Renal cortical epithelial cell (primary cell): ENCODE results near the gene AOPEP. TPM values are rescaled to one million over a fixed set of nuclear protein-coding genes. Genes with fewer than 3 reads are reported as not detected.
"Not testable (repeated sequence)": the region's sequence is repeated elsewhere in the genome, so short reads cannot be mapped to it uniquely, and the experiment has no call there.

Experiments used
- DNase-seq: peaks from one replicate; pipeline ENCODE4 v3.0.0-alpha.2; 2011; ENCODE audit warnings: low read depth
- total RNA-seq: library from RNA; depleted of rRNA; stranded (reverse); fragments of >200 nt; gene quantifications from 2 replicates; pipeline ENCODE4 v1.2.3, GENCODE V29; 2014

AOPEP gene
- total RNA-seq, 1 donor from 2014 or later: 133 TPM

GRCh38 chr9:94817291-94818177, 91.0 kb downstream of the AOPEP start:
- no peak for DNase-seq

DNA sequence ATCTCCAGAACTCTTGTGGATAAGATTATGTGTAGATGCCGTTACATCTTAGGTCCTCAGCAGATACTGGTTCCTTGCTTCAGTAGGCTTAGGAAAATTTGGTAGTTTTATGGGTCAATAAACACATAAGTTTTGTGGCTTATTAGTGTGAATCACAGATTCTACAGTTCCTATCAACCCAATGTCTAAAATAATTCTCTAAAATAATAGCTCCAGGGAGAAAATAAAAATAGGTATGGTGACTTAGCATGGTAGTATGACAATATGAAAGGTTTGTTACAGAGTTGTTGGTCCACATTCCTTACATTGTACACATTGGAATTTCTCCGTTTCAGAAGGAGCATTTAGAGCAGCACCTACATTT, 91.7 kb downstream of the AOPEP start:
- DNase-seq: peak; percentile 59

DNA sequence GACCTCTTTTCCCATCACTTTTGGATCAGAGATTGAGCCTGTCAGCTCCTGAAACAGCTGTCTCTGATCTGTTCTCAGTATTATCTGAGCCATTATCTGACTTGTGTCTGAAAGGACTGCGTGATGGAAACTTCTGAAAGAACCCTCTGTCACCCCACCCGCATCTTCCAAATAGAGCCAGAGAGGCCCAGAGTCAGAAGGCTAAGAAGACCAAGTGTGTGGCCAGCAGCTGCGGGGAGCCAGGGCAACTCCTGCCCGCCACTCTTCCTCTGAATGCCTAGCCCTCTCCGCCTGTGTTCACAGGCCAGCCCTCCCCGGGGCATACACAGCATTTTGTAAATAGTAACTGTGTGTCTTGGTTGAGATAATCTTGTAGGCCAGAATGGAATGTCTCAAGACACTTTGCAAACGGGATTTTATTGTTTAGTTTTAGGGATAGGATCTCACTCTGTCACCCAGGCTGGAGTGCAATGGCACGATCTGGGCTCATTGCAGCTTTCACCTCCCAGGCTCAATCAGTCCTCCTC, 92.7 kb downstream of the AOPEP start:
- no peak for DNase-seq

- no peak for DNase-seq
These were observed 94.8 kb downstream of the AOPEP start for GRCh38 chr9:94821098-94821887.

DNA sequence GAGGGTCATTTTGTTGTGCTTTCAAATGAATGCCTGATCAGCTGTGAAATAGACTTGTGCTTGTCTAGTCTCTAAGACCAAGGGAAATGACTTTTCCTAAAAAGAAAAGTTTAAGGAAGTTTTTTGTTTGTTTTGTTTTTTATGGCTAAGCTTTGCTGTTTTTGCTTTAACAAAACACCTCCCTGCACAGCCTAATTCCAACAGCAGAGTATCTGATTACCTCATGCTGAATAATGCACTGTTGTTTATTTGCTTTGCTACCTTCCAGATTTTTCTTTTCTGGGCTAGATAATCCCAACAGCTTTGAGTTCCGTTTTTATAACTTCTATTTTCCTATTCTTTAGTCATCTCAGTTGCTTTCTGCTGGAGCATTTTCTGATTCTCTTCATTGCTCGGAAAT, 95.8 kb downstream of the AOPEP start:
- DNase-seq: no peak

DNA sequence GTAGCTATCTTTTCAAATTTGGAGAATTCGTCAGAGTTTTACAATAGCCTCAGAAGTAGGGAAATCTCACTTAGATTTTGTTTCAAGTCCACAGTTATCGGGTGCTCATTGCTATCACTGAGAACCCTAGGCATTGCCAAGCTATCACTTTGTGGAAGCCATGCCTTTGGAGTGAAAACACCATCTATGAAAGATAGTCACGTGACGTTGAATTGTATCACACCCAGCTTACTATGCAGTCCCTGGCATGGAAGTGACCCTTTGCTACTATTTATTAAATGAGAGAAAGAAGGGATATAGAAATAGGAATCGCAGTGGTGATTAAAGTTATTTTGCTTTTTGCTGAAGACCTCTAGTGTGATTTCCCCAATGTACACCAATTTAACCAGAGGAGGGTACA, 97.2 kb downstream of the AOPEP start:
- DNase-seq: no peak

DNA sequence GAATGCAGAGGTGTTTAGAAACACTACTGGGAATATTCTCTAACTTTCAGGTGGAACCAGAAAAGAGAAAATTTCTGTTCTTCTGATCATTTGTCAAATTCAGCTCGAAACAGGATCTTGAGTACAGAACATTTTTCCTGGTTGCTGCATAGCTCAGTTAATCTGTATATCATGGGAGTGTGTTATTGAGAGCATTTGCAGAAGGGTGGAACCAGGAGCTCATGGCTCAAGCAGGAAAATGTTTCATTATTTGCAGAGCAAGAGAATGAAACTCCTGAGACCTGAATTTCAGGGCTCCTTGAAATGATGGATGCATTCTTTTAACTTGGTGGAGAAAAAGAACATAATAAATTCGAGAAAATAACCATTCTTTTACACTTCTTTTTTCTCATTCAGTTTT, 97.9 kb downstream of the AOPEP start:
- DNase-seq: no peak

DNA sequence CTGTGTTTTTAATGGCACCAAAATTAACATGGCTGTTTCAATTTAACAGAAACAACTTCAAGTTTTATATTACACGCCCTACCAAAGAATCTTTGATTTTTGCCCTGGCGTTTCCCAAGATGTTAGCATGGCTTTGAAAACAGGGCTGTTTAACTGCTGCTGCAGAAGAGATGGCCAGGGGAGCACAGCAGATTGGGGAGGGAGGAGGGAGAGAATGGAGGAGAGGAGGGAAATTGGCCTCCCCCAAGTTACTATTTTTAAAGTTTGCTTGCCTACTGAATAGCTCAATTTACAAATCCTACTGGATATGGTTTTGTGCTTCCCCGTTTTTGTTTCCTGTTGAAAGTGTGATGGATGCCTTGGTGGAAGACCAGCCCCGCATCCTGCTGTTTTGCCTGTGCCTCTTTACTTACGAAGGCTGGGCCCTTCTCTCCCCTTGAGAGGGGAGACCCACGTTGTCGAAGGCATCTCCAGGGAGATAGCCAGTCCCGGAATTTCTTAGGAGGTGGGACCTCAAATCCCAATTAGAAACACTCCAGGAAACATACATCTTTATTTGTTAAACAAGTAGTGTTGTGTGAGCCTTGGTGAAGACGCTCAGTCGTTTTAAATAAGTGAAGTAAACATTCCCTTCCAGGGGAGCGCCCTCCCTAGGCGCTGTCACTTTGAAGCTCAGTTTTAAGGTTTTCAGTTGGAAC, 98.6 kb downstream of the AOPEP start:
- no peak for DNase-seq

GRCh38 chr9:94825611-94825958, 99.1 kb downstream of the AOPEP start:
- no peak for DNase-seq

- DNase-seq: no peak
These were observed 99.5 kb downstream of the AOPEP start for GRCh38 chr9:94826044-94826443.

DNA sequence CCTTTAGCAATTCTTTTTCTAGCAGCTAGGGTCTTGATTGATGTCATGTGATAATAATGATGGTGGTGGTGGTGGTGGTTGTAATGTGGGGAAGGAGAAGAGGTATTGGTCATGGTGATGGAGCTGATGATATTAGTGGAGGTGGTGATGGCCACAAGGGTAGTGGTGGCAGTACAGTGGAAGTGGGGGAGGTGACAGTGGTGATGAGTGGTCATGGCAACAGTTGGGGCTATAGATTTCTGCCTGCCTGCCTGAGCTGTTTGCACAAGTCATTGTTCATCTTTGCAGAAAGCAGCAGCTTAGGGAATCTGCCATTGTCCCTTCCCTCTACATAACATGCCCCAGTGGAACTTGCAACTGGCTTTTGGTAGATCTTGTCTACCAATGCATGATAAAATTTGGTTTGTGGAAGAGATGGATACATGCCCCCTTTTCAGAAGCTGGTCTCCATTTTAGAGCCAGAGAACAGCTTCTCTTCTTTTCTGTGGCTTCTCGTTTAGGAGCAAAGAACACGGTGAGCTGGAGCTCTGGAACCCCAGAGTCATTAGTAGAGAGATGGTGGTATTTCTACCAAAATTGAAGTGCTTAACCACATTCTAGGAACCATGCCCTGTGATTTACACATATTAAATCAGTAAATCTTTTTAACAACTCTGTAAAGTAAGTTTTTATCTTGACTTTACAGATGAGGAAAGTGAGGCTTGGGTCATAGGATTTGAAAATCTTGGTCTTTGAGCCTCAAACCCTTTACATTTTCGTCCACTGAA, 100.3 kb downstream of the AOPEP start:
- DNase-seq: no peak

- DNase-seq: no peak
These were observed 101.2 kb downstream of the AOPEP start for GRCh38 chr9:94827584-94828304.

DNA sequence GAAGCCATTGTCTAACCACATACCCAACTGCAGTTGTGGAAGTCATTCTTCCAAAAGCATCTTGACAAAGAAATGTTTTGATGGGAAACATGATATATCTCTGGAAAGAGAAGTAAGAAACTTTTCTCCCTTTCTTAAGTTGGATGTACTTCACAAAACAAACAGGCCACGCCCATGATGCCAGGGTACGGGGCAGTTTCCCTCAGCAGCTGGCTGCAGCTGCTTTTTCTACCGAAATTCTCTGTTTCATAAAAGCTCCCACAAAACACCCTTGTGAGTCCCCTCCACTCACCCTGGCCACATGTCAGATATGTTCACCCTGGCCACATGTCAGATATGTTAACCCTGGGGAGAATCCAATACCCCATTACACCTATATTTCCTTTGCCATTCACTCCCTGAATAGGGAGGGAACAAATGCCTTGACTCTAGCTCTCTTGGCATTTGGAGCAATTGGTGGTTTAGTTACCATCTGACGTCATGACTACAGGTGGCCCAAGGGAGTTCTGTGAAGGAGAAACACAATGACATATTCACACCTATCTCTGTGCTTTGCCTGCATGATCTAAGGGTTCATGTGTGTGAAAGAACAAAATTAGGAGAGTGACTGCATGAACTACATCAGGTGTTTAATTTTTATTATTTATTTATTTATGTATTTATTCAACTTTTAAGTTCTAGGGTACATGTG, 103.0 kb downstream of the AOPEP start:
- DNase-seq: no peak

GRCh38 chr9:94830071-94830604, 103.6 kb downstream of the AOPEP start:
- DNase-seq: not testable (repeated sequence)

DNA sequence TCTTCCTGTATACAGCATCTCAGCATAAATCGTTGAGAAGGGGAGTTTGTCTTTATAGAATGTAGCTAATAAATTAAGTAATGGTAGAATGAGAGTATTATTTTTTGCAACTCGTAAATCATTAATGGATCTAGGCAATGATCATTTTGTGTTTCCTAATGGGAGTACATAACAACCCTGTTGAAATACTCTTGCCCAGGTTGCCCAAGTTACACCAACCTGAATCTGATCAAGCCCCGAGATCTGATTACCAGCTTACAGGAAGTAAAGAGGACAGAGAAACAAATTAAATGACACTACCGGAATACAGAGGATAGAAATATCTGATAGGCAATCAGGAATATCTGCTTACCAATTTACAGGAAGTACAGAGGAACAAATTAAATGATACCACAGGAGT, 107.3 kb downstream of the AOPEP start:
- peak; percentile 40 for DNase-seq

DNA sequence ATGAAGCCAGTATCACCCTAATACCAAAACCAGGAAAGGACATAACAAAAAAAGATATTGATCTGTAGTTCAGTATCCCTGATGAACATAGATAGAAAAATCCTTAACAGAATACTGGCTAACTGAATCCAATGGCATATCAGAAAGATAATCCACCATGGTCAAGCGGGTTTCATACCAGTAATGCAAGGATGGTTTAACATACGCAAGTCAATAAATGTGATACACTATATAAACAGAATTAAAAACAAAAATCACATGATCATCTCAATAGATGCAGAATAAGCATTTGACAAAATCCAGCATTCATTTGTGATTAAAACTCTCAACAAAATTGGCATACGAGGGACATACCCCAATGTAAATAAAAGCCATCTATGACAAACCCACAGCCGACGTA, 110.9 kb downstream of the AOPEP start:
- DNase-seq: no peak

GRCh38 chr9:94839398-94839797, 112.9 kb downstream of the AOPEP start:
- no peak for DNase-seq

- DNase-seq: no peak
These were observed 114.2 kb downstream of the AOPEP start for GRCh38 chr9:94840738-94841137.

DNA sequence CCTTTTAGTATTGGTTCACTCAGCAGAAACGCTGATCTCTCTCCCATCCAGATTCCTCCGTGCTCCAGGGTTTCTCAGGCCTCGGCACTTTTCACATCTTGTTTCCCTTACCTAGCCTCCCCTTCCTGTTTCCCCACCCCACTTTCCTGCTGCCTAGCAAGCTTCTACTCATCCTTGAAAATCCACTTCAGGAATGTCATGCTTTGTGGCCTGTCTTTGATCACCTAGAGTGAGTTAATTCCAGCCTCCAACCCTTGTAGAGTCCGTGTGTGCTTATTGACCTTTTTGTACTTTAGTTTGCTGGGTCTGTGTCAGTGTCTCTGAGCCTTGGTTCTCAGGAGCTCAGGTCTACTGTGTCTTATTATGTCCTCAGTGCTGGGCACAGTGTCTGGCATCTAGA, 116.6 kb downstream of the AOPEP start:
- peak; percentile 80 for DNase-seq

GRCh38 chr9:94846739-94847138, 120.2 kb downstream of the AOPEP start:
- no peak for DNase-seq
